Right cardiac atrium (tissue), 5 donors: ENCODE data around the gene FAM184A. TPM values are rescaled to one million over a fixed set of nuclear protein-coding genes. Genes with fewer than 3 reads are reported as not detected.
"Not testable (repeated sequence)": the region's sequence is repeated elsewhere in the genome, so short reads cannot be mapped to it uniquely, and the experiment has no call there.

Source experiments
- ATAC-seq, 2 donors: fragments of 200-7000 bp; cut with Tn5 transposase; one replicate each; pipeline versions ENCODE4 v1.8.0 to v1.9.1; 2020; ENCODE audit warnings: moderate library complexity in 2 of 2, mild to moderate bottlenecking in 1 of 2
- DNase-seq, 3 donors: peaks; one replicate each; pipeline ENCODE4 v3.0.0-alpha.2; 2020
- H3K27ac ChIP-seq: one replicate; pipeline ENCODE4 v1.5.1; 2013; ENCODE audit warnings: mild to moderate bottlenecking, low read length, control low read depth, moderate library complexity
- H3K27me3 ChIP-seq: one replicate; pipeline ENCODE4 v1.6.1; 2013; ENCODE audit not compliant: control insufficient read depth, insufficient read depth
- H3K4me1 ChIP-seq: one replicate; pipeline ENCODE4 v1.6.1; 2013; ENCODE audit warnings: low read length; ENCODE audit not compliant: control insufficient read depth, insufficient read depth
- H3K4me3 ChIP-seq: one replicate; pipeline ENCODE4 v1.5.1; 2013; ENCODE audit warnings: low read length, control low read depth
- H3K9me3 ChIP-seq: one replicate; pipeline ENCODE4 v1.6.1; 2013; ENCODE audit warnings: low read length; ENCODE audit not compliant: control insufficient read depth
- WGBS: extraction: QIAGEN DNeasy Blood & Tissue Kit; methylation state at CpG from one replicate; pipeline ENCODE4 v1.1.7; 2013; 5-methylcytosine and 5-hydroxymethylcytosine counted together
- intact Hi-C, 4 donors: fragments of 100-400 bp; cut with DNase I; formaldehyde crosslinking; loops; one replicate each; pipeline versions ENCODE4 v1.11.0 to v1.14.0; 2022 to 2023
- polyA plus RNA-seq: library from polyadenylated mRNA; stranded (reverse); fragments of 200-250 nt; gene quantifications from one replicate; pipeline ENCODE4 v1.2.3, GENCODE V29; 2013
- total RNA-seq, 4 donors: library from RNA; stranded (reverse); fragmentation: NEBNext Ultra II Directional; extraction: Animal tissue kit (Norgen Biotek cat#: 25700); gene quantifications; one replicate each; pipeline ENCODE4 v1.2.1, GENCODE V29; 2021
- donor health status: healthy with polysubstance abuse.
- donor health status: DM: no; HTN: yes; CAD: no.
- donor health status: DM: no; HTN: no; CAD: no.
- donor health status: DM: no; HTN: yes; CAD: no; lungs with severe emphysema.
- donor health status: DM: yes; HTN: yes; CAD: no.

FAM184A gene
- total and polyA plus RNA-seq, 5 donors, result 1.8 to 4.3 (median 2.9) TPM

DNA sequence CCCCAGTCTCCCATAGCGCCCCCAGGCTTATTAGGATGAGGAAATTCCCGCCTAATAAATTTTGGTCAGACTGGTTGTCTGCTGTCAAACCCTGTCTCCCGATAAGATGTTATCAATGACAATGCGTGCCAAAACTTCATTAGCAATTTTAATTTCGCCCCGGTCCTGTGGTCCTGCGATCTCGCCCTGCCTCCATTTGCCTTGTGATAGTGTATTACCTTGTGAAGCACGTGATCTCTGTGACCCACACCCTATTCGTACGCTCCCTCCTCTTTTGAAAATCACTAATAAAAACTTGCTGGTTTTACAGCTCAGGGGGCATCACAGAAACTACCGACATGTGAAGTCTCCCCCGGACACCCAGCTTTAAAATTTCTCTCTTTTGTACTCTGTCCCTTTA is 40.6 kb upstream of the FAM184A start:
- H3K27me3 ChIP-seq, DNase-seq, intact Hi-C loops, H3K9me3 ChIP-seq, H3K4me3 ChIP-seq, H3K4me1 ChIP-seq, ATAC-seq, H3K27ac ChIP-seq: not testable (repeated sequence)
- WGBS, result 67% methylated on average over 13 of the region's 13 CpGs

DNA sequence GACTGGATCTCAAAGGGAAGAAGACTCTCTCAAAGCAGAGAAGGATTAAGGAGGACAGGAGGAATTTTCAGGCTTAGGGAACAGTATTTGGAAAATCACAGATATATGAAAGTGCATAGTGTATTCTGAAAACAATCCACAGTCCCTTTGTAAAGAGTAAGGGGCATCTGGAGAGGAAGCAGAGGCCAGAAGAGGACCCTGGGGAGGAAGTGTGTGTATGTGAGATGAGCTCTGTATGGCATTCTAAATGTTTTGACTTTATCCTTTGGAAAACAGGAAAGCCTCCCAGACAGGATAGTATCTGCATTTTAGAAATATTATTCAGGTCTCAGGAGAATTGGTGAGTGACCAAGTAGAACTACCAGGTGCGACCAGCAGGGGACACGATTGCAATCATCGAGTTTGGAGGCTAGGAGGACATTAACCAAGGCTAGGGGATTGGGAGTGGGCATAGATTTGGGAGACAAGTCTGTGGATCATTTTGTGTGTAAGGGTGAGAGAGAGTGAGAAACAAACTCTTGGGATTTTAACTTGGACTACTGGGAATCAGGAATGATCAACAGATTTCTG is 38.3 kb upstream of the FAM184A start:
- Histone ChIP-seq H3K27me3 (no peaks in the 10 kb centered on the region), H3K27ac (no peak overlapping the region), H3K4me3 (no peak overlapping the region), H3K4me1 (no peaks in the 10 kb centered on the region), H3K9me3 (no peaks in the 10 kb centered on the region)
- DNase-seq (no peak), ATAC-seq (no peak)
- WGBS, result 63% methylated on average over 3 of the region's 3 CpGs
- intact Hi-C loops, result no loop called here

DNA sequence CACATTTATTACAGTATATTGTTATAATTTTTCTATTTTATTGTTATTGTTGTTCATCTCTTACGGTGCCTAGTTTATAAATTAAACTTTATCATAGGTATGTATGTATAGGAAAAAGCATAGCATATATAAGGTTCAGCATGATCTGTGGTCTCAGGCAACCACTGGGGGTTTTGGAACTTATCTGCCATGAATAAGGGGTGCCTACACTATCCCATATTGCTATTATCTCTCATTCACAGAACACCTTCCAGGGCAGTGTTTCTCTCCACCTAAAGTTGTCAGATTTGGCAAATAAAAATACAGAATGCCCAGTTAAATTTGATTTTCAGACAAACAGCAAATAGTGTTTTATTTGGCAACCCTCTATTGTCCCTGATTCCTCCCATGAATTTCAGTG is 35.5 kb upstream of the FAM184A start:
- Histone ChIP-seq H3K27ac (no peak overlapping the region), H3K9me3 (no peaks in the 10 kb centered on the region), H3K4me3 (no peak overlapping the region), H3K27me3 (no peaks in the 10 kb centered on the region), H3K4me1 (no peaks in the 10 kb centered on the region)
- intact Hi-C loops, result loop anchor here in 1 of 4 donors (5.0 kb wide), 1 partner anchor 142 kb away; no protein-coding TSS in a partner anchor
- ATAC-seq (no peak), DNase-seq (no peak)
- WGBS, result 99% methylated on average over 1 of the region's 1 CpG

DNA sequence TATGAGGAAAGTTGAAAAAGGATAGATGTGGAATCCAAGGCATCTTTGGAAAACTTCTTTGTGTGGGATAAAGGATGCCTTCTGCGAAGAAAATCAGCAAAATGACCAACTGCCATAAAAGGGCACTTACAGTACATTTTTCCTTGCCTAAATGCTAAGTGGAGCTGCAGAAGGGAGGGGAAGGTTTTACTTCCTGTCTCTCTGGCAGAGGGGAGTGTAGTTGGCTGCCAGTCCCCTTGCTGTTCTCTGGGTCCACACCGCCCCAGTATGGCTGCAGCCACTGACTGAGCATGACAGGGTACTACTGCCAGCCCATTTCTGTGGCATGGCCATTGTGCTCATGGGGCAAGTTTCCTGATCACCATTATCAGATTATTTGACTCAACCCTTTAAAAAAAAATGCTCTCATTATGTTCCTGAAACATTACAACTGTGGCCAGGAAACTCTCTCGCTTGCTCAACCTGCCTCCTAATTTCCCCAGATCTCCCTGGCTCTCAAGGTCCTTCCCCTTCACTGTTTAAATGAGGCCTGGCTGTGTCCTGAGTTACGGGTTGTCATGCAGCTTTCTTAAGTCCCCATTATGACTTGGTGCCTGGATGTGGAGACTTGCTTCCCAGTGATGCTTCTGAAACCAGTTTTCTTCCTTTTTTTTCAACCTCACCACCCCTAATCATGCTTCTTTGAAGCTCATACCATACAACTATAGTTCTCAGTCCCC is 34.5 kb upstream of the FAM184A start:
- Histone ChIP-seq H3K4me3 (no peak overlapping the region), H3K27ac (no peak overlapping the region), H3K27me3 (no peaks in the 10 kb centered on the region), H3K9me3 (no peaks in the 10 kb centered on the region), H3K4me1 (no peaks in the 10 kb centered on the region)
- intact Hi-C loops, result loop anchor here in 1 of 4 donors (5.0 kb wide), 1 partner anchor 141 kb away; no protein-coding TSS in a partner anchor
- ATAC-seq (peak; percentile 81 to 87), DNase-seq (peak in 2 of 3 donors; percentile 41 to 63)
- 51% methylated on average over 4 of the region's 4 CpGs for WGBS

DNA sequence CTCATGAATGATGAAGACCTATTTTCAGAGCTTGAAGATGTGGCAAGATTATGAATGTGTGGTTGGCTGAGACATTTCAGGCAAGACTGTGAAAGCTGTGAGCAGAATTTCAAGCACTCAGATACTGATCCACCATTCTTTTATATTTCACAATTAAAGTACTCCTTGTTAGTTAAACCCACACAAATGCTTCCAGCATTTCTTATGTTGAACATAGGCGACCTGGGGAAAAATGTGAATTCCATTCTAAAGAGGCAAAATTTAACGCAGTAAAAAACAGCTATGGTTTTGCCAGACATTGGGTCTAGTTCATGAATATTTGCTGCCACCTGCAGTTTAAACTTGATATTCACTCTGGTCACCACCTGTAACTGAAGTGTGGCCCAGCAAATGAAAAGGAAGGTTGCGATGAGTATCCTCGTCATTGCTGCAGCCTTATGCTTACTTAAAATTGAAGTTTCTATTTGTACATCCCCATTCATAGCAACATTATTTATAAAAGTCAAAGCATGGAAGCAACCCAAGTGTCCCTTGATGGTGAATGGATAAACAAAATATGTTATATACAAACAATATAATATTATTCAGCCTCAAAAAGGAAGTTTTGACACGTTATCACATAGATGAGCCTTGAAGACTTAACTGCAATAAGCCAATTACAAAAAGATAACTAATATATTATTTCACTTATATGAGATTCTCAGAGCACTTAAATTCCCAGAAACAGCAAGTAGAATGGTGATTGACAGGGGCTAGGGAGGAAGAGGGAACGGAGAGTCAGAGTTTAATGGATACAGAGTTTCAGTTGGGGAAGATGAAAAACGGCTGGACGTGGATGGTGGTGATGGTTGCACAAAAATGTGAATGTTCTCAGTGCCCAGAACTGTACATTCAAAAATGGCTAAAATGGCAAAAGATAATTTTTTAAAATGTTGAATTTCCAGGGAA is 32.4 kb upstream of the FAM184A start:
- WGBS, result 39% methylated on average over 8 of the region's 8 CpGs
- H3K27me3 ChIP-seq, result no peaks in the 10 kb centered on the region
- DNase-seq, result no peak
- intact Hi-C loops, result loop anchor here in 3 of 4 donors (2.0 to 5.0 kb wide), 3 partner anchors 139 to 146 kb away; no protein-coding TSS in a partner anchor
- H3K9me3 ChIP-seq, result no peaks in the 10 kb centered on the region
- no peaks in the 10 kb centered on the region for H3K4me1 ChIP-seq
- H3K4me3 ChIP-seq, result no peak overlapping the region
- peak; percentile 75 for ATAC-seq
- H3K27ac ChIP-seq, result no peak overlapping the region

DNA sequence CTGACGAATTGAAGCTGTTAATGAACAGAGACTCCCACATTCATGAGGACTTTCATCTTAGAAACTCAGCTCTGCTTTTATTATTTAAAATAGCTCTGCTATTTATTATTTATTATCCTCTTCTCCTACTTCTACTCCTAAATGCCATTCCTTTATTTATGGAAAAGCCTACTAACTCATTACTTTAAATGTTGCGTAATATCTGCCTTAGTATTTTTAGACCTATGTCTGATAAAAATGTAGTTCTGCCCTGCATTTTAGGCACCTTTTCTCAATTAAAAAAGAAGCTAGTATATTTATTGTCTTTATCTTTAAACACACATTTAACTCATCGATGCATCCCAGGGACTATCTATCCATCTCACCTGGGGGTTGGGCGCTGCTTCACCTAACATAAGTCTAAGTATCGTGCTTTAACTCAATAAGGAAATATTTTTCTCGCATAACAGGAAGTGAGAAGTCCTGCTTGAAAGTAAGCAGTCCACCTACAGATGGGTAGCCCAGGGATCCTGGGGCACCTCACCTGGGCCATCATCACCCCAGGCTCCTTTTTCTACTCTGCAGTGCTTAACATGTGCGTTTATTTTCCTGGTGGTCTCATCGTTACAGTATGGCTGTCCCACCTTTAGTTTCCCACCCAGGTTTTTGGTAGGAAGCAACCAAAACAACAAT is 31.3 kb upstream of the FAM184A start:
- H3K27me3 ChIP-seq, result no peaks in the 10 kb centered on the region
- ATAC-seq, result no peak
- H3K9me3 ChIP-seq, result no peaks in the 10 kb centered on the region
- no peak for DNase-seq
- no peak overlapping the region for H3K4me3 ChIP-seq
- H3K27ac ChIP-seq, result no peak overlapping the region
- WGBS, result 72% methylated on average over 8 of the region's 8 CpGs
- intact Hi-C loops, result loop anchor here (2.0 to 5.0 kb wide), 3 partner anchors 137 to 145 kb away; no protein-coding TSS in a partner anchor
- no peaks in the 10 kb centered on the region for H3K4me1 ChIP-seq

DNA sequence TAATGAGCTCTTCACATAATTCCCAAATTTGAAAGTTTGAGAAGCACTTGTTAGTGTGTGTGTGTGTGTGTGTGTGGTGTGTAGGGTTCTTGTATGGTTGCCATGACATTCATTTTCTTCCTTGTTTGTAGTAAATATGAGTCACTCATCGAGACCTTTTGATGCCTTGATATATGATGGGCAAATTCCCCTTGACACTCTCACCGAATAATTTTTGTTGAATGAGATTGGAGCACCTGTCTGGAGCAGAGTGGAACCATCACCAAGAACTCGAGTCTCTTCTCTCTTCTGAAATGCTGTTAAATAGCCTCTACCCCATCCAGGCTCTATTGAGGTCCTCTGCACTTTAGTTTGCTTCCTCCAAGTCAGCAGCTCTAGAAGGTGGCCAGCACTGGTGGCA is 29.6 kb upstream of the FAM184A start:
- DNase-seq (no peak), ATAC-seq (no peak)
- intact Hi-C loops, result loop anchor here in 1 of 4 donors (2.0 kb wide), 1 partner anchor 139 kb away; no protein-coding TSS in a partner anchor
- Histone ChIP-seq H3K27me3 (no peaks in the 10 kb centered on the region), H3K4me3 (no peak overlapping the region), H3K9me3 (no peaks in the 10 kb centered on the region), H3K4me1 (no peaks in the 10 kb centered on the region), H3K27ac (no peak overlapping the region)
- 83% methylated on average over 3 of the region's 3 CpGs for WGBS

DNA sequence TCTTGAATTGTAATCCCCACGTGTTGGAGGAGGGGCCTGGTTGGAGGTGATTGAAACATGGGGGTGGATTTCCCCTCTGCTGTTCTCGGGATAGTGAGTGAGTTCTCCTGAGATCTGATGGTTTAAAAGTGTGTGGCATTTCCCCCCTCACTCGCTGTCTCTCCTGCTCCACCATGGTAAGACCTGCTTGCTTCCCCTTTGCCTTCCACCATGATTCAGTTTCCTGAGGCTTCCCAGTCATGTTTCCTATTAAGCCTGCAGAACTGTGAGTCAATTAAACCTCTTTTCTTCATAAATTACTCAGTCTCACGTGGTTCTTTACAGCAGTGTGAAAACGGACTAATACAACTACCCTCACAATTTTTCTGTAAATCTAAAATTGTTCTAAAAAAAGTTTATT is 26.8 kb upstream of the FAM184A start:
- Histone ChIP-seq H3K27ac (no peak overlapping the region), H3K27me3 (no peaks in the 10 kb centered on the region), H3K4me3 (no peak overlapping the region), H3K9me3 (no peaks in the 10 kb centered on the region), H3K4me1 (no peaks in the 10 kb centered on the region)
- ATAC-seq (no peak), DNase-seq (no peak)
- 56% methylated on average over 5 of the region's 5 CpGs for WGBS
- intact Hi-C loops, result no loop called here

DNA sequence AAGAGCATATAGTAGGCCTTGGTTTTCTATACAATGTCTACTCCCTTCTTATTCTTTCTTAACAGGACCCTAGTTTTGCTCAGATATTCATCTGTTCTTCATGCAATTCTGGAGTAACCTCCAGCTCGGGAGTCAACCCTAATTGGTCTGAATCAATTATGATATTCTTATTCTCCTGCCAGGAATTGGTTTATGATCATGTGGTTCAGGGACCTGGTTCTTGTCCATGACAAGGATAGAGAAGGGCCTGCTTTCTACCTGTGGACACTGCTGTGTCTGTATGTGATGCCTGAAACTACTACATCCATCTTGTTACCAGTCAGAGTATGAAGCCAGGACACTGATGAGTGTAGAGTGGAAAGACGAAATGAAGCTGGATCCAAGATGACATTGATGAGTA is 24.4 kb upstream of the FAM184A start:
- Histone ChIP-seq H3K27me3 (no peaks in the 10 kb centered on the region), H3K27ac (no peak overlapping the region), H3K9me3 (no peaks in the 10 kb centered on the region), H3K4me1 (no peaks in the 10 kb centered on the region), H3K4me3 (no peak overlapping the region)
- intact Hi-C loops, result no loop called here
- WGBS, result 90% methylated on average over 2 of the region's 2 CpGs
- ATAC-seq (no peak), DNase-seq (no peak)

DNA sequence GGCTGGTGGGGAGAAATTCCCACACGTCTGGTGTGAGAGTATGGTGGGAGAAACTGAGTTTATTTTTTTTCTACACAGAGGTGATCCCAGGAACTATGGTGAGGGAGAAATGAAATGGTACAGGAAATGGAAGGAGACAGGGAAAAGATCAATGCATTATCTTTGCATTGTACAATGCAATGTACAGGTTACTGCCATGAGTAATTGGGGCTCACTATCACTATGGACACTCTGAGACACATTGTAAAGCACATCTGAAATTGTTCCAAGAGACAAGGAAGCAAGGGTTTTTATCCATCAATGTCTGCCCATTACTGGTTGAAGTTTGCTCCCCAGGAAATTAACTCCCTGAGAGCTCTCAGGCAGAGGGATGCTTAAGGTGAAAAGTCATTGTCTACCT is 21.7 kb upstream of the FAM184A start:
- H3K9me3 ChIP-seq, result no peaks in the 10 kb centered on the region
- H3K4me3 ChIP-seq, result no peak overlapping the region
- no peaks in the 10 kb centered on the region for H3K4me1 ChIP-seq
- H3K27ac ChIP-seq, result no peak overlapping the region
- 81% methylated on average over 1 of the region's 1 CpG for WGBS
- intact Hi-C loops, result no loop called here
- H3K27me3 ChIP-seq, result no peaks in the 10 kb centered on the region
- ATAC-seq (no peak), DNase-seq (no peak)
